ENCODE data around the gene LPP. TPM values are rescaled to one million over a fixed set of nuclear protein-coding genes. Genes with fewer than 3 reads are reported as not detected.

The LPP gene
- polyA plus RNA-seq, 1 experiment: 60.0 TPM

- DNase-seq (ENCODE audit: low read depth): no peak
- ChIA-PET CTCF (no interaction called here), POLR2A (no interaction called here)
These were observed 688.7 kb downstream of the LPP start for GRCh38 chr3:188842639-188843038.

GRCh38 chr3:188844096-188844495 is 690.1 kb downstream of the LPP start:
- ChIA-PET CTCF (interaction anchor here (1.3 kb wide), 1 partner anchor 12 kb away, joined by 3 read pairs; no protein-coding TSS in a partner anchor), POLR2A (no interaction called here)
- no peaks in the 10 kb centered on the region; the same call in 1 of the 2 replicates for H3K36me3 ChIP-seq (ENCODE audit: control insufficient read depth, insufficient read depth, low read length)
- H3K27me3 ChIP-seq (ENCODE audit: control insufficient read depth, insufficient read depth, low read length): no peaks in the 10 kb centered on the region
- no peak for TF ChIP-seq CTCF (IDR thresholded peaks at IDR 0.05; ENCODE audit: insufficient read depth, low read depth, low read length)
- no peak overlapping the region for H3K4me3 ChIP-seq (ENCODE audit: low read depth, low read length)
- no peak for DNase-seq (ENCODE audit: low read depth)

More at GRCh38 chr3:188842639-188843038, 688.7 kb downstream of the LPP start:
- Histone ChIP-seq H3K4me3 (ENCODE audit: low read depth, low read length) (no peak overlapping the region), H3K36me3 (ENCODE audit: control insufficient read depth, insufficient read depth, low read length) (no peaks in the 10 kb centered on the region; the same call in 1 of the 2 replicates), H3K27me3 (ENCODE audit: control insufficient read depth, insufficient read depth, low read length) (no peaks in the 10 kb centered on the region)
- TF ChIP-seq CTCF (IDR thresholded peaks at IDR 0.05; ENCODE audit: insufficient read depth, low read depth, low read length): no peak

GRCh38 chr3:188845514-188845913 is 691.6 kb downstream of the LPP start:
- CTCF ChIA-PET: interaction anchor here (0.6 to 1.1 kb wide), 3 partner anchors 14 to 1536 kb away, joined by 3 read pairs; no protein-coding TSS in a partner anchor
- POLR2A ChIA-PET: no interaction called here

GRCh38 chr3:188848947-188849346 is 695.0 kb downstream of the LPP start:
- ChIA-PET POLR2A (no interaction called here), CTCF (no interaction called here)
- Histone ChIP-seq H3K36me3 (ENCODE audit: control insufficient read depth, insufficient read depth, low read length) (no peaks in the 10 kb centered on the region; the same call in 1 of the 2 replicates), H3K4me3 (ENCODE audit: low read depth, low read length) (no peak overlapping the region), H3K27me3 (ENCODE audit: control insufficient read depth, insufficient read depth, low read length) (no peaks in the 10 kb centered on the region)
- no peak for TF ChIP-seq CTCF (IDR thresholded peaks at IDR 0.05; ENCODE audit: insufficient read depth, low read depth, low read length)
- DNase-seq (ENCODE audit: low read depth): no peak

More at GRCh38 chr3:188845514-188845913, 691.6 kb downstream of the LPP start:
- Histone ChIP-seq H3K36me3 (ENCODE audit: control insufficient read depth, insufficient read depth, low read length) (no peaks in the 10 kb centered on the region; the same call in 1 of the 2 replicates), H3K4me3 (ENCODE audit: low read depth, low read length) (no peak overlapping the region), H3K27me3 (ENCODE audit: control insufficient read depth, insufficient read depth, low read length) (no peaks in the 10 kb centered on the region)
- TF ChIP-seq CTCF (IDR thresholded peaks at IDR 0.05; ENCODE audit: insufficient read depth, low read depth, low read length): no peak
- DNase-seq (ENCODE audit: low read depth): no peak

GRCh38 chr3:188853856-188854771 is 700.2 kb downstream of the LPP start:
- CTCF ChIA-PET: interaction anchor here (0.6 to 1.3 kb wide), 4 partner anchors 11 to 186 kb away, joined by 3 to 4 read pairs (median 3); no protein-coding TSS in a partner anchor
- POLR2A ChIA-PET: no interaction called here
- no peak overlapping the region for H3K4me3 ChIP-seq (ENCODE audit: low read depth, low read length)
- TF ChIP-seq CTCF (IDR thresholded peaks at IDR 0.05; ENCODE audit: insufficient read depth, low read depth, low read length): no peak
- H3K36me3 ChIP-seq (ENCODE audit: control insufficient read depth, insufficient read depth, low read length): no peaks in the 10 kb centered on the region
- no peaks in the 10 kb centered on the region for H3K27me3 ChIP-seq (ENCODE audit: control insufficient read depth, insufficient read depth, low read length)
- no peak for DNase-seq (ENCODE audit: low read depth)
